PC-3 (cell line): ENCODE results near the gene RYR2. TPM values are rescaled to one million over a fixed set of nuclear protein-coding genes. Genes with fewer than 3 reads are reported as not detected.

Experiments
- ATAC-seq: fragments of 200-7000 bp; cut with Tn5 transposase; 2 replicates; pipeline ENCODE4 v1.9.1; 2020; ENCODE audit warnings: mild to moderate bottlenecking, moderate library complexity
- BruUV-seq: library from RNA; stranded (reverse); fragments of 400-500 nt; replicated peaks from 2 replicates; lab custom pipeline; 2021; lab: Mats Ljungman, UMichigan
- CTCF ChIA-PET: fragments of 300-600 bp; sonication (Branson Sonifier 250); formaldehyde crosslinking; loops from one replicate; lab custom pipeline; 2022; ENCODE audit warnings: antibody characterized with exemption; lab: Charles Lee
- POLR2A ChIA-PET: fragments of 300-600 bp; sonication (Branson Sonifier 250); formaldehyde crosslinking; loops from one replicate; lab custom pipeline; 2022; ENCODE audit warnings: antibody characterized with exemption; ENCODE audit not compliant: unreplicated experiment; lab: Charles Lee
- DNase-seq: peaks from one replicate; pipeline ENCODE4 v3.0.0-alpha.2; 2015
- H2AFZ ChIP-seq: fragments of 300-600 bp; sonication (generic); 2 replicates; pipeline ENCODE4 v1.6.0; 2016; ENCODE audit warnings: antibody characterized with exemption, low read length
- H3F3A ChIP-seq: fragments of 300-600 bp; sonication (generic); one replicate; pipeline ENCODE4 v1.6.0; 2017; ENCODE audit warnings: antibody characterized with exemption, low read length, control low read depth, mild to moderate bottlenecking; ENCODE audit not compliant: unreplicated experiment
- H3K27ac ChIP-seq: fragments of 300-600 bp; sonication (generic); 2 replicates; pipeline ENCODE4 v1.5.1; 2016; ENCODE audit warnings: mild to moderate bottlenecking, low read length
- H3K27me3 ChIP-seq: fragments of 300-600 bp; sonication (generic); 2 replicates; pipeline ENCODE4 v1.6.1; 2016; ENCODE audit warnings: low read length, mixed read lengths
- H3K36me3 ChIP-seq: fragments of 300-600 bp; sonication (generic); 2 replicates; pipeline ENCODE4 v1.6.1; 2016; ENCODE audit warnings: low read depth, mixed run types, low read length, mixed read lengths
- H3K4me1 ChIP-seq: fragments of 300-600 bp; sonication (generic); 2 replicates; pipeline ENCODE4 v1.5.1; 2016; ENCODE audit warnings: low read length; ENCODE audit not compliant: insufficient read depth
- H3K4me2 ChIP-seq: fragments of 300-600 bp; sonication (generic); 2 replicates; pipeline ENCODE4 v1.6.0; 2016; ENCODE audit warnings: low read length
- H3K4me3 ChIP-seq: fragments of 300-600 bp; sonication (generic); 2 replicates; pipeline ENCODE4 v1.5.1; 2016; ENCODE audit warnings: mild to moderate bottlenecking, low read length, mixed read lengths
- H3K79me2 ChIP-seq: fragments of 300-600 bp; sonication (generic); 2 replicates; pipeline ENCODE4 v1.6.1; 2017; ENCODE audit warnings: low read length, mixed read lengths
- H3K9ac ChIP-seq: fragments of 300-600 bp; sonication (generic); 2 replicates; pipeline ENCODE4 v1.6.0; 2016; ENCODE audit warnings: mild to moderate bottlenecking, low read length
- H3K9me2 ChIP-seq: fragments of 300-600 bp; sonication (generic); replicated peaks from 2 replicates; pipeline ENCODE4 v1.6.1; 2016; ENCODE audit warnings: mixed run types, low read length, mixed read lengths
- H3K9me3 ChIP-seq: fragments of 300-600 bp; sonication (generic); 2 replicates; pipeline ENCODE4 v1.6.1; 2016; ENCODE audit warnings: low read length, mixed read lengths
- H4K20me1 ChIP-seq: fragments of 300-600 bp; sonication (generic); 2 replicates; pipeline ENCODE4 v1.6.1; 2016; ENCODE audit warnings: low read length, mixed read lengths
- EZH2 ChIP-seq: fragments of 300-600 bp; sonication (generic); IDR thresholded peaks from one replicate; pipeline ENCODE4 v1.6.1; 2017; ENCODE audit warnings: antibody characterized with exemption, mild to moderate bottlenecking, low read length; ENCODE audit not compliant: unreplicated experiment
- EZH2phosphoT487 ChIP-seq: fragments of 300-600 bp; sonication (generic); IDR thresholded peaks from 2 replicates; pipeline ENCODE4 v1.6.1; 2018; ENCODE audit warnings: mild to moderate bottlenecking, antibody characterized with exemption, low read length, borderline replicate concordance
- intact Hi-C: fragments of 100-400 bp; cut with micrococcal nuclease; formaldehyde crosslinking; loops from 2 replicates; pipeline ENCODE4 v1.9.0; 2023
- total RNA-seq: library from RNA; depleted of rRNA; stranded (reverse); fragments of >200 nt; gene quantifications from 2 replicates; pipeline ENCODE4 v1.2.3, GENCODE V29; 2014
- TF ChIP-seq, protein P1 (sequence below): fragments of 300-600 bp; sonication (generic); conservative IDR thresholded peaks from 2 replicates; pipeline ENCODE4 v1.5.1; 2017; ENCODE audit warnings: antibody characterized with exemption, low read depth, mild to moderate bottlenecking, low read length

The RYR2 gene
- total RNA-seq, 1 experiment from 2014 or later, result not detected

DNA sequence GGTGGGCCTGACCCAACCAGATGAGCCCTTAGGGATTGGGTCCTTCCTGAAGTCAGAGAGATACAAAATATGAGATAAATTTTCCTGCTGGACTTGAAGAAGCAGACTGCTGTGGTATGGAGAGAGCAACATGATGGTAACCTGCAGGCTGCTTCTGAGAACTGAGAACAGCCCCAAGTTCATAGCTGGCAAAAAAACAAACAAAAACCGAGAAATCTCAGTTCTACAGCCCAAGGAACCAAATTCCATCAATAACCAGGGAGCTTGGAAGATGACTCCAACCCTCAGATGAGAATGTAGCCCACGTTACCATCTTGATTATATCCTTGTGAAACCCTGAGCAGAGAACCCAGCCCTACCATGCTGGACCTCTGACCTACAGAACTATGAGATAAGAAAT lies 532.6 kb downstream of the RYR2 start:
- Histone ChIP-seq H3K4me3 (no peak overlapping the region), H3K4me1 (no peaks in the 10 kb centered on the region), H3K9ac (no peak overlapping the region), H3K9me2 (no peaks in the 10 kb centered on the region), H3F3A (no peaks in the 10 kb centered on the region), H3K27ac (no peak overlapping the region), H3K9me3 (no peaks in the 10 kb centered on the region), H3K79me2 (no peaks in the 10 kb centered on the region), H3K36me3 (no peaks in the 10 kb centered on the region), H3K4me2 (no peak overlapping the region), H2AFZ (no peak overlapping the region), H3K27me3 (no peaks in the 10 kb centered on the region), H4K20me1 (no peaks in the 10 kb centered on the region)
- intact Hi-C loops, result no loop called here
- ATAC-seq, result no peak
- DNase-seq, result no peak
- no TSS peak for BruUV-seq
- ChIA-PET POLR2A (no interaction called here), CTCF (no interaction called here)
- TF ChIP-seq, protein P1, sequence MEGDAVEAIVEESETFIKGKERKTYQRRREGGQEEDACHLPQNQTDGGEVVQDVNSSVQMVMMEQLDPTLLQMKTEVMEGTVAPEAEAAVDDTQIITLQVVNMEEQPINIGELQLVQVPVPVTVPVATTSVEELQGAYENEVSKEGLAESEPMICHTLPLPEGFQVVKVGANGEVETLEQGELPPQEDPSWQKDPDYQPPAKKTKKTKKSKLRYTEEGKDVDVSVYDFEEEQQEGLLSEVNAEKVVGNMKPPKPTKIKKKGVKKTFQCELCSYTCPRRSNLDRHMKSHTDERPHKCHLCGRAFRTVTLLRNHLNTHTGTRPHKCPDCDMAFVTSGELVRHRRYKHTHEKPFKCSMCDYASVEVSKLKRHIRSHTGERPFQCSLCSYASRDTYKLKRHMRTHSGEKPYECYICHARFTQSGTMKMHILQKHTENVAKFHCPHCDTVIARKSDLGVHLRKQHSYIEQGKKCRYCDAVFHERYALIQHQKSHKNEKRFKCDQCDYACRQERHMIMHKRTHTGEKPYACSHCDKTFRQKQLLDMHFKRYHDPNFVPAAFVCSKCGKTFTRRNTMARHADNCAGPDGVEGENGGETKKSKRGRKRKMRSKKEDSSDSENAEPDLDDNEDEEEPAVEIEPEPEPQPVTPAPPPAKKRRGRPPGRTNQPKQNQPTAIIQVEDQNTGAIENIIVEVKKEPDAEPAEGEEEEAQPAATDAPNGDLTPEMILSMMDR, result no peak
- TF ChIP-seq EZH2 (no peak), EZH2phosphoT487 (no peak)

DNA sequence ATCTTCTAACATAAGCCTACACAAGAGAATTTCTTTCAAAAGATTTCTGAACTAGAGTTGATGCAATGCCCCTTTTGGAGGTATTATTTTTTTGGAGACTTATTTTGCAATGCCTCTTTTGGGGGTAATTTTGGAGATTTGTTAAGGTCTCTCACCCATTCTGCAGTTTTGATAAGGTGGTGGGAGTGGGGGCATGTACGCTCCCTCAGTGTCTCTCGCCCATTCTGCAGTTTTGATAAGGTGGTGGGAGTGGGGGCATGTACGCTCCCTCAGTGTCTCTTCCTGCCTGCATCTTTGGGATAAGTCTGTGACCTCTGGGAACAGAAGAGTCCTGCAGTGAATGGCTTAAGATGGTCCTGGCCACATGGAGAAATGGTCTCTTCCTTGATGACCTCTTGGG lies 536.6 kb downstream of the RYR2 start:
- DNase-seq, result no peak

DNA sequence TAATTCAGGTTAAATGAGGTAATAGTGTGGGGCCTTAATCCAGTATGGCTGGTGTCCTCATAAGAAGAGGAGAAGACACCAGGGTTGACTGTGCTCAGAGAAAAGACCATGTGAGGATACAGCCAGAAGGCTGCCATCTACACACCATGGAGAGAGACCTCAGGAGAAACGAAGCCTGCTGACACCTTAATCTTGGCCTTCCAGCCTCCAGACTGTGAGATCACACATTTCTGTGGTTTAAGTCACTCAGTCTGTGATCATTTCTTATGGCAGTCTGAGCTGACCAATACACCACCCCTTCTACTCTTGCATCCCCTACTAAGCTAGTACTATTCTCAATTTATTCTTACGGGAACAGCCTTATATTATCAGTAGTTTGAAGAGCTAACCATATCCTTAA lies 538.7 kb downstream of the RYR2 start:
- intact Hi-C loops, result no loop called here
- ChIA-PET CTCF (no interaction called here), POLR2A (interaction anchor here (0.5 kb wide), 1 partner anchor 779 kb away, joined by 3 read pairs; no protein-coding TSS in a partner anchor)
- no peaks in the 10 kb centered on the region for H3K27me3 ChIP-seq
- no peak overlapping the region for H3K27ac ChIP-seq
- H3K9me2 ChIP-seq, result no peaks in the 10 kb centered on the region
- H3K36me3 ChIP-seq, result no peaks in the 10 kb centered on the region
- H4K20me1 ChIP-seq, result no peaks in the 10 kb centered on the region
- BruUV-seq, result no TSS peak
- no peak overlapping the region for H3K9ac ChIP-seq
- H2AFZ ChIP-seq, result no peak overlapping the region
- no peaks in the 10 kb centered on the region for H3K4me1 ChIP-seq
- H3K4me3 ChIP-seq, result no peak overlapping the region
- TF ChIP-seq EZH2phosphoT487 (no peak), EZH2 (no peak)
- TF ChIP-seq, protein P1, result no peak
- DNase-seq (no peak), ATAC-seq (no peak)
- H3K9me3 ChIP-seq, result no peaks in the 10 kb centered on the region
- no peak overlapping the region for H3K4me2 ChIP-seq
- no peaks in the 10 kb centered on the region for H3F3A ChIP-seq
- H3K79me2 ChIP-seq, result no peaks in the 10 kb centered on the region

More for the DNA sequence above, 536.6 kb downstream of the RYR2 start:
- no peak overlapping the region for H3K4me3 ChIP-seq
- no peaks in the 10 kb centered on the region for H3K4me1 ChIP-seq
- H4K20me1 ChIP-seq, result no peaks in the 10 kb centered on the region
- intact Hi-C loops, result no loop called here
- H3K4me2 ChIP-seq, result no peak overlapping the region
- no peaks in the 10 kb centered on the region for H3K79me2 ChIP-seq
- no peak overlapping the region for H3K27ac ChIP-seq
- H3K9ac ChIP-seq, result no peak overlapping the region
- no peaks in the 10 kb centered on the region for H3K9me3 ChIP-seq
- CTCF ChIA-PET, result no interaction called here
- no peak for ATAC-seq
- H3K27me3 ChIP-seq, result no peaks in the 10 kb centered on the region
- BruUV-seq, result no TSS peak
- no peaks in the 10 kb centered on the region for H3K9me2 ChIP-seq
- no peak overlapping the region for H2AFZ ChIP-seq
- no peak for TF ChIP-seq EZH2
- TF ChIP-seq, protein P1, result no peak
- no peak for TF ChIP-seq EZH2phosphoT487
- POLR2A ChIA-PET, result no interaction called here
- H3K36me3 ChIP-seq, result no peaks in the 10 kb centered on the region
- no peaks in the 10 kb centered on the region for H3F3A ChIP-seq
